GM12878 (cell line): ENCODE data around the gene VGLL3. TPM values are rescaled to one million over a fixed set of nuclear protein-coding genes. Genes with fewer than 3 reads are reported as not detected.

ENCODE experiments used
- ATAC-seq: fragments of 200-7000 bp; cut with Tn5 transposase; 3 replicates; pipeline ENCODE4 v1.9.1; 2020; ENCODE audit warnings: mild to moderate bottlenecking, moderate library complexity
- BruUV-seq: library from RNA; stranded (reverse); fragments of 400-500 nt; replicated peaks from 2 replicates; lab custom pipeline; 2021; lab: Mats Ljungman, UMichigan
- CTCF ChIA-PET: fragments of 300-600 bp; sonication (Branson Sonifier 250); formaldehyde crosslinking; extraction: SDS; loops from one replicate; lab custom pipeline; 2021; ENCODE audit warnings: inconsistent platforms; lab: Yijun Ruan, JAX
- POLR2A ChIA-PET: fragments of 350-600 bp; formaldehyde crosslinking; extraction: SDS; loops from one replicate; lab custom pipeline; 2021; ENCODE audit warnings: inconsistent platforms; lab: Charles Lee
- RAD21 ChIA-PET: fragments of 300-600 bp; sonication (Branson Sonifier 250); formaldehyde crosslinking; loops from one replicate; lab custom pipeline; 2023; ENCODE audit warnings: antibody characterized with exemption; ENCODE audit not compliant: unreplicated experiment; lab: Charles Lee
- SMC1A ChIA-PET: fragments of 300-600 bp; sonication (Branson Sonifier 250); formaldehyde crosslinking; loops from one replicate; lab custom pipeline; 2023; ENCODE audit not compliant: unreplicated experiment, uncharacterized antibody; lab: Charles Lee
- DNase-seq: peaks from one replicate; pipeline ENCODE4 v3.0.0-alpha.2; 2011; ENCODE audit warnings: low read depth, low spot score
- FAIRE-seq: peaks from 3 replicates; lab custom pipeline; 2011; peaks lifted over from hg19 to GRCh38; lab: Jason Lieb, UNC
- H2AFZ ChIP-seq: 2 replicates; pipeline ENCODE4 v1.6.0; 2011; ENCODE audit warnings: low read depth, low read length, control low read depth; ENCODE audit not compliant: control insufficient read depth
- H3K27ac ChIP-seq: 2 replicates; pipeline ENCODE4 v1.5.1; 2011; ENCODE audit warnings: control low read depth; ENCODE audit not compliant: control insufficient read depth, insufficient read depth
- H3K27me3 ChIP-seq, 2 experiments: replicated peaks in 1 of 2; 2 replicates each; pipeline versions ENCODE4 v1.6.0 to v1.6.1; 2011; ENCODE audit warnings: low read length in 1 of 2; ENCODE audit not compliant: control insufficient read depth in 2 of 2, insufficient read depth in 2 of 2
- H3K36me3 ChIP-seq, 2 experiments: 2 replicates each; pipeline ENCODE4 v1.5.1; 2011; ENCODE audit warnings: low read length in 1 of 2; ENCODE audit not compliant: control insufficient read depth in 2 of 2, insufficient read depth in 2 of 2
- H3K4me1 ChIP-seq: 2 replicates; pipeline ENCODE4 v1.6.1; 2011; ENCODE audit warnings: mild to moderate bottlenecking, low read length, moderate library complexity, mixed read lengths; ENCODE audit not compliant: control insufficient read depth, insufficient read depth
- H3K4me2 ChIP-seq: 2 replicates; pipeline ENCODE4 v1.6.0; 2011; ENCODE audit warnings: control low read depth; ENCODE audit not compliant: control insufficient read depth, insufficient read depth
- H3K4me3 ChIP-seq: fragments of 200-600 bp; sonication (generic); 2 replicates; pipeline ENCODE4 v1.5.1; 2016
- H3K79me2 ChIP-seq: 2 replicates; pipeline ENCODE4 v1.6.0; 2011; ENCODE audit warnings: low read length; ENCODE audit not compliant: control insufficient read depth, insufficient read depth
- H3K9ac ChIP-seq: 2 replicates; pipeline ENCODE4 v1.8.0; 2011; ENCODE audit warnings: low read length, control low read depth, mixed read lengths; ENCODE audit not compliant: control insufficient read depth, insufficient read depth
- H3K9me3 ChIP-seq: replicated peaks from 3 replicates; pipeline ENCODE4 v1.5.1; 2011; ENCODE audit warnings: mild to moderate bottlenecking, low read length; ENCODE audit not compliant: control insufficient read depth, insufficient read depth
- H4K20me1 ChIP-seq: 2 replicates; pipeline ENCODE4 v1.6.0; 2011; ENCODE audit not compliant: control insufficient read depth, insufficient read depth
- BACH1 ChIP-seq: fragments of 450-650 bp; IDR thresholded peaks from 2 replicates; pipeline ENCODE4 v1.6.1; 2017; ENCODE audit warnings: mild to moderate bottlenecking, borderline replicate concordance
- CBX5 ChIP-seq: sonication (generic); IDR thresholded peaks from 2 replicates; pipeline ENCODE4 v1.6.1; 2016; ENCODE audit warnings: low read depth, moderate library complexity, mild to moderate bottlenecking, inconsistent platforms
- CEBPB ChIP-seq, 2 experiments: fragments of 150-350 bp in 1 of 2; IDR thresholded peaks; 2 replicates each; pipeline ENCODE4 v1.6.1; 2012 to 2014; ENCODE audit warnings: low read depth in 2 of 2, low read length in 2 of 2, borderline replicate concordance in 1 of 2, inconsistent platforms in 1 of 2
- CHD2 ChIP-seq: IDR thresholded peaks from 2 replicates; pipeline ENCODE4 v1.6.1; 2011; ENCODE audit warnings: low read depth, low read length, improper control_type of control experiment, borderline replicate concordance
- FOS ChIP-seq: IDR thresholded peaks from 3 replicates; pipeline ENCODE4 v1.6.1; 2011; ENCODE audit warnings: borderline replicate concordance; ENCODE audit not compliant: insufficient read length; ENCODE audit errors: extremely low read depth
- KDM1A ChIP-seq: fragments of 200-600 bp; sonication (generic); IDR thresholded peaks from 2 replicates; pipeline ENCODE4 v1.6.1; 2016; ENCODE audit warnings: borderline replicate concordance
- RUNX3 ChIP-seq: IDR thresholded peaks from 2 replicates; pipeline ENCODE4 v1.6.1; 2012; ENCODE audit warnings: low read length, inconsistent platforms
- SIN3A ChIP-seq: IDR thresholded peaks from 2 replicates; pipeline ENCODE4 v1.6.1; 2012; ENCODE audit warnings: low read depth, low read length, improper control_type of control experiment
- SIX5 ChIP-seq: IDR thresholded peaks from 2 replicates; pipeline ENCODE4 v1.6.1; 2011; ENCODE audit warnings: mild to moderate bottlenecking, low read depth, low read length, moderate library complexity; ENCODE audit not compliant: severe bottlenecking
- SMARCA5 ChIP-seq: fragments of 450-650 bp; IDR thresholded peaks from 2 replicates; pipeline ENCODE4 v1.6.1; 2017; ENCODE audit warnings: mild to moderate bottlenecking
- SPI1 ChIP-seq: IDR thresholded peaks from 2 replicates; pipeline ENCODE4 v1.6.1; 2011; ENCODE audit warnings: low read depth, mild to moderate bottlenecking, low read length, moderate library complexity, borderline replicate concordance; ENCODE audit not compliant: insufficient read depth
- ZNF384 ChIP-seq: IDR thresholded peaks from 2 replicates; pipeline ENCODE4 v1.6.1; 2012; ENCODE audit warnings: low read depth, mild to moderate bottlenecking, low read length, improper control_type of control experiment, borderline replicate concordance
- WGBS: methylation state at CpG from one replicate; pipeline ENCODE4 v1.1.6; 2016; ENCODE audit warnings: low lambda C conversion rate; ENCODE audit not compliant: insufficient replicate concordance, insufficient coverage; ENCODE audit errors: missing lambda C conversion rate; 5-methylcytosine and 5-hydroxymethylcytosine counted together
- in situ Hi-C: fragments of 300-500 bp; cut with MboI; formaldehyde crosslinking; loops from 9 replicates; pipeline ENCODE4 v1.14.3; 2018; ENCODE audit warnings: mixed read lengths
- intact Hi-C: fragments of 100-400 bp; cut with micrococcal nuclease; formaldehyde crosslinking; loops from one replicate; pipeline ENCODE4 v1.14.2; 2022; ENCODE audit not compliant: unreplicated experiment
- polyA plus RNA-seq, 11 experiments: library from polyadenylated mRNA; depleted of rRNA in 4 of 11; unstranded in 6 of 11; stranded (reverse) in 5 of 11; fragments of >200 nt; fragmentation: Nextera tagmentation in 4 of 11; fragmentation: Illumina TruSeq in 1 of 11; extraction: Ambion mirVana in 4 of 11; extraction: Trizol in 1 of 11; gene quantifications; 1 replicate in 1 of 11; 2 replicates in 10 of 11; pipeline versions ENCODE4 v1.2.1 to v1.2.3, GENCODE V29; 2011 to 2016; ENCODE audit warnings: inconsistent platforms in 2 of 11, missing spikeins in 2 of 11, low read depth in 1 of 11
- total RNA-seq, 4 experiments: library from RNA; depleted of rRNA in 3 of 4; stranded (reverse); fragments of >200 nt in 3 of 4; fragmentation: Illumina TruSeq in 1 of 4; extraction: Trizol in 1 of 4; gene quantifications; 2 replicates each; pipeline versions ENCODE4 v1.2.1 to v1.2.3, GENCODE V29; 2013 to 2021
- TF ChIP-seq, protein P1 (sequence below): fragments of 450-650 bp; IDR thresholded peaks from 2 replicates; pipeline ENCODE4 v1.6.1; 2017; ENCODE audit warnings: mild to moderate bottlenecking, moderate library complexity
- TF ChIP-seq, protein P2 (sequence below): IDR thresholded peaks from 2 replicates; pipeline ENCODE4 v1.6.1; 2011; ENCODE audit warnings: low read depth, mild to moderate bottlenecking, low read length, moderate library complexity, borderline replicate concordance; ENCODE audit errors: extremely low read depth
- TF ChIP-seq, protein P3 (sequence below): IDR thresholded peaks from 2 replicates; pipeline ENCODE4 v1.6.1; 2011; ENCODE audit warnings: borderline replicate concordance, low read depth, mild to moderate bottlenecking, moderate library complexity, low read length; ENCODE audit not compliant: insufficient read depth, poor library complexity, severe bottlenecking

The VGLL3 gene
- total and polyA plus RNA-seq, 10 of the 15 experiments (the other 5 are each of a cell fraction or from before 2014, with no cell fraction given): 0.05 TPM; not detected in 9

DNA sequence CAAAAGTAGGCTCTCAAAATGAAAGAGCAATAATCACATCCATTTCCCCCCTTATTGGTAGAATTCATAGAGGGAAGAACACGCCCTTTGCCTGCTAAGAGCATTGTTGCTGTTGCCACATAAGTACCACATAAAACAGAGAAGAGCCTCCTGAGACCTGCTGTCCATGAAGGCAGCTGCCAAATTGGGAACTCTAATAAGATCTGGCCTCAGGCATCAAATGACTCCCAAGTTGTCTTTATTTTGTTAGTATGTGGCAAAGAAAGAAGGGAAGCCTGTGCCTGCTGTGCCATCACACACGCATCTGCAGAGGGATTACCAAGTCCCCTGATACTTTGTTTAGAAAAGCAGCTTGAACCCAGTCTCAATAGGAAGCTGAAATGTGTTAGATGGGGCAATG is 23.9 kb downstream of the VGLL3 start (continued):
- TF ChIP-seq, protein P1, sequence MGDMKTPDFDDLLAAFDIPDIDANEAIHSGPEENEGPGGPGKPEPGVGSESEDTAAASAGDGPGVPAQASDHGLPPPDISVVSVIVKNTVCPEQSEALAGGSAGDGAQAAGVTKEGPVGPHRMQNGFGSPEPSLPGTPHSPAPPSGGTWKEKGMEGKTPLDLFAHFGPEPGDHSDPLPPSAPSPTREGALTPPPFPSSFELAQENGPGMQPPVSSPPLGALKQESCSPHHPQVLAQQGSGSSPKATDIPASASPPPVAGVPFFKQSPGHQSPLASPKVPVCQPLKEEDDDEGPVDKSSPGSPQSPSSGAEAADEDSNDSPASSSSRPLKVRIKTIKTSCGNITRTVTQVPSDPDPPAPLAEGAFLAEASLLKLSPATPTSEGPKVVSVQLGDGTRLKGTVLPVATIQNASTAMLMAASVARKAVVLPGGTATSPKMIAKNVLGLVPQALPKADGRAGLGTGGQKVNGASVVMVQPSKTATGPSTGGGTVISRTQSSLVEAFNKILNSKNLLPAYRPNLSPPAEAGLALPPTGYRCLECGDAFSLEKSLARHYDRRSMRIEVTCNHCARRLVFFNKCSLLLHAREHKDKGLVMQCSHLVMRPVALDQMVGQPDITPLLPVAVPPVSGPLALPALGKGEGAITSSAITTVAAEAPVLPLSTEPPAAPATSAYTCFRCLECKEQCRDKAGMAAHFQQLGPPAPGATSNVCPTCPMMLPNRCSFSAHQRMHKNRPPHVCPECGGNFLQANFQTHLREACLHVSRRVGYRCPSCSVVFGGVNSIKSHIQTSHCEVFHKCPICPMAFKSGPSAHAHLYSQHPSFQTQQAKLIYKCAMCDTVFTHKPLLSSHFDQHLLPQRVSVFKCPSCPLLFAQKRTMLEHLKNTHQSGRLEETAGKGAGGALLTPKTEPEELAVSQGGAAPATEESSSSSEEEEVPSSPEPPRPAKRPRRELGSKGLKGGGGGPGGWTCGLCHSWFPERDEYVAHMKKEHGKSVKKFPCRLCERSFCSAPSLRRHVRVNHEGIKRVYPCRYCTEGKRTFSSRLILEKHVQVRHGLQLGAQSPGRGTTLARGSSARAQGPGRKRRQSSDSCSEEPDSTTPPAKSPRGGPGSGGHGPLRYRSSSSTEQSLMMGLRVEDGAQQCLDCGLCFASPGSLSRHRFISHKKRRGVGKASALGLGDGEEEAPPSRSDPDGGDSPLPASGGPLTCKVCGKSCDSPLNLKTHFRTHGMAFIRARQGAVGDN: no peak
- TF ChIP-seq SPI1: no peak
- no peak for TF ChIP-seq SMARCA5
- no peak for TF ChIP-seq SIX5
- TF ChIP-seq KDM1A: no peak
- TF ChIP-seq CEBPB (IDR thresholded peaks at IDR 0.05; ENCODE audit: borderline replicate concordance in 1 of 2, low read depth in 2 of 2, low read length in 2 of 2): no peak
- TF ChIP-seq FOS: no peak

DNA sequence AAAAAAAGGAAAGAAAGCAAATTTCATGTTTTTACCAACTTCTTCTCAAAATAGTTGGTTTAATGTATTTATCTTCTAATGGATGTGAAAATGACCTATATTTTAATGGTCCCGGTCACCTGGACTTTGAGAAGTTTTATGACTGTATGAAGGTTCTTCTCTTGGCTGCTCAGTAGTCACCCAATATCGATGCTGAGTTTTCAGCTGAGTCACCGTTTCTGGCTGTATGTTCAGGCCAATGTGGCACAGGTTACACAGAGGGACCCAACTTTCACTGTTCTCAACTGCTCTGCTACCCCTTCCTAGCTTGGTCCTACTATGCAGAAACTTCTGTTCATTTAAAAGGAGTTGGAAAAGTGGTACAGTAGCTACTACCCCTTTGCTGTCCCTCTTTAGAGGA is 25.8 kb downstream of the VGLL3 start:
- H3K9ac ChIP-seq: no peak overlapping the region
- FAIRE-seq (no peak), DNase-seq (no peak), ATAC-seq (no peak)
- no peak overlapping the region for H3K27ac ChIP-seq
- H3K4me1 ChIP-seq: no peaks in the 10 kb centered on the region
- WGBS: 14% methylated on average over 3 of the region's 3 CpGs
- ChIA-PET SMC1A (interaction anchor here (1.2 kb wide), 1 partner anchor 110 kb away, joined by 3 read pairs; no protein-coding TSS in a partner anchor), CTCF (no interaction called here), POLR2A (no interaction called here), RAD21 (no interaction called here)
- H3K4me3 ChIP-seq: no peak overlapping the region
- no peak overlapping the region for H2AFZ ChIP-seq
- no peak overlapping the region for H3K4me2 ChIP-seq
- no TSS peak for BruUV-seq
- no peaks in the 10 kb centered on the region for H3K79me2 ChIP-seq
- H4K20me1 ChIP-seq: no peaks in the 10 kb centered on the region
- in situ Hi-C loops: loop anchor here (25.0 kb wide), 1 partner anchor 197 kb away; no protein-coding TSS in a partner anchor
- intact Hi-C loops: no loop called here
- no peaks in the 10 kb centered on the region for H3K9me3 ChIP-seq
- no peaks in the 10 kb centered on the region for H3K27me3 ChIP-seq
- H3K36me3 ChIP-seq: no peaks in the 10 kb centered on the region
- TF ChIP-seq CHD2: no peak
- TF ChIP-seq SIN3A: no peak
- TF ChIP-seq, protein P2, sequence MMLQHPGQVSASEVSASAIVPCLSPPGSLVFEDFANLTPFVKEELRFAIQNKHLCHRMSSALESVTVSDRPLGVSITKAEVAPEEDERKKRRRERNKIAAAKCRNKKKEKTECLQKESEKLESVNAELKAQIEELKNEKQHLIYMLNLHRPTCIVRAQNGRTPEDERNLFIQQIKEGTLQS: no peak
- TF ChIP-seq CBX5: no peak
- no peak for TF ChIP-seq BACH1
- TF ChIP-seq ZNF384: no peak
- no peak for TF ChIP-seq RUNX3
- TF ChIP-seq, protein P3, sequence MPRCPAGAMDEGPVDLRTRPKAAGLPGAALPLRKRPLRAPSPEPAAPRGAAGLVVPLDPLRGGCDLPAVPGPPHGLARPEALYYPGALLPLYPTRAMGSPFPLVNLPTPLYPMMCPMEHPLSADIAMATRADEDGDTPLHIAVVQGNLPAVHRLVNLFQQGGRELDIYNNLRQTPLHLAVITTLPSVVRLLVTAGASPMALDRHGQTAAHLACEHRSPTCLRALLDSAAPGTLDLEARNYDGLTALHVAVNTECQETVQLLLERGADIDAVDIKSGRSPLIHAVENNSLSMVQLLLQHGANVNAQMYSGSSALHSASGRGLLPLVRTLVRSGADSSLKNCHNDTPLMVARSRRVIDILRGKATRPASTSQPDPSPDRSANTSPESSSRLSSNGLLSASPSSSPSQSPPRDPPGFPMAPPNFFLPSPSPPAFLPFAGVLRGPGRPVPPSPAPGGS: no peak
